ENCODE data around the gene PTRH2.

DNA sequence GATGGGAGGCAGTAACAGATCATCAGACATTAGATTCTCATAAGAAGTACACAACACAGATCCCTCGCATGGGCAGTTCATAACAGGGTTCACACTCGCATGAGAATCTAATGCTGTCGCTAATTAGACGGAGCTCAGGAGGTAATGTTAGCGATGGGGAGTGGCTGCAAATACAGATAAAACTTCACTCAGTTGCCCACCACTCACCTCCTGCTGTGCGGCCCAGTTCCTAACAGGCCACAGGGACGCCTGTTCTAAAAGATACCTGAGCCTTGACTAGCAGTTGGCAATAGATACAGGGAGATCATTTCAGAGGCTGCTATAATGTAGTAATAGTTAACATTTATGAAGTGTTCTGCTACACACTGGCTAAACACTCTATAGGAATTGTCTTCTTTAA, 4.9 kb downstream of the PTRH2 start:
- TF ChIP-seq, protein P1, sequence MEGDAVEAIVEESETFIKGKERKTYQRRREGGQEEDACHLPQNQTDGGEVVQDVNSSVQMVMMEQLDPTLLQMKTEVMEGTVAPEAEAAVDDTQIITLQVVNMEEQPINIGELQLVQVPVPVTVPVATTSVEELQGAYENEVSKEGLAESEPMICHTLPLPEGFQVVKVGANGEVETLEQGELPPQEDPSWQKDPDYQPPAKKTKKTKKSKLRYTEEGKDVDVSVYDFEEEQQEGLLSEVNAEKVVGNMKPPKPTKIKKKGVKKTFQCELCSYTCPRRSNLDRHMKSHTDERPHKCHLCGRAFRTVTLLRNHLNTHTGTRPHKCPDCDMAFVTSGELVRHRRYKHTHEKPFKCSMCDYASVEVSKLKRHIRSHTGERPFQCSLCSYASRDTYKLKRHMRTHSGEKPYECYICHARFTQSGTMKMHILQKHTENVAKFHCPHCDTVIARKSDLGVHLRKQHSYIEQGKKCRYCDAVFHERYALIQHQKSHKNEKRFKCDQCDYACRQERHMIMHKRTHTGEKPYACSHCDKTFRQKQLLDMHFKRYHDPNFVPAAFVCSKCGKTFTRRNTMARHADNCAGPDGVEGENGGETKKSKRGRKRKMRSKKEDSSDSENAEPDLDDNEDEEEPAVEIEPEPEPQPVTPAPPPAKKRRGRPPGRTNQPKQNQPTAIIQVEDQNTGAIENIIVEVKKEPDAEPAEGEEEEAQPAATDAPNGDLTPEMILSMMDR (IDR thresholded peaks at IDR 0.05): no peak
- TF ChIP-seq POLR2A (IDR thresholded peaks at IDR 0.05): no peak
